ENCODE results near the gene NDST4.

DNA sequence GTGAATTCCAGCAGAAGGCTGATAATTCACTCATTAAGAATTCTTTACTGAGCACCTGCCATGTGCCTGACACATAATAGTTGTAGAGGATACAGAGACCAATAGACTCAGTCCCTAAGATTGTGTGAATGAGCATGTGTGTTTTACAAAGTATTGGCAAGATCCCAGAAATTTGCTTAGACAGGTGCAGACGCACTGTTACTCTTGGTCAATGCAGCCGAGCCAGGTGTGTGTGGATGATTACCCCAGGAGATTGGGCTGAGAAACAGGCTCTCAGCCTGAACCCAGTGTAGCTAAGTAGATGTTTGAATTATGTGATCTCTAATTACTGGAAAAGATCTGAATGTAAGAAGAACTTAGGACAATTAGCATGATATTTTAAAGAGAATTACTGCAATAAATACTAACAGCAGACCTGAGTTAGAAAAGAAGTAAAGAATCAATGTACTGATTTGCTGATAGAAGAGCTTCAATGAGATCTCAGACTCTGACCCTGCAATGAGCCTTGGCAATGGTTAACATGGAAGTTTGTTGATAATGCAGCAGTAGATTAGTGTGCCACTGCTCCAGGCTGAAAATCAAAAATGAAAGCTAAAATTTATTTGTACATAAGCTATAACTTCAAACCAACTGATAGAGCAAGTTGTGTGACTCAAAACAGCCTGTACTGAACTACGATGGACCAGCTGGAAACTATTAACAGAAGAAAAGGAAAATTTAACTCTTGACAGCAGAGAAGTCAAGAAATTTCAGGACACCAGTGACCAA lies 32.2 kb upstream of the NDST4 start:
- TF ChIP-seq SRF (IDR thresholded peaks at IDR 0.05; ENCODE audit: low read depth) (no peak), POLR2A (IDR thresholded peaks at IDR 0.05; ENCODE audit: borderline replicate concordance, extremely low read depth, insufficient read depth, insufficient read length) (no peak), ZNF274 (IDR thresholded peaks at IDR 0.05; ENCODE audit: low read depth, low read length) (no peak), POLR2AphosphoS5 (IDR thresholded peaks at IDR 0.05; ENCODE audit: low read depth, low read length) (no peak), RAD21 (IDR thresholded peaks at IDR 0.05; ENCODE audit: low read depth) (no peak), SP1 (IDR thresholded peaks at IDR 0.05; ENCODE audit: low read depth) (no peak), EZH2 (IDR thresholded peaks at IDR 0.05) (no peak), FOSL1 (IDR thresholded peaks at IDR 0.05; ENCODE audit: low read depth) (no peak), ZFX (IDR thresholded peaks at IDR 0.05) (no peak), SIN3A (IDR thresholded peaks at IDR 0.05; ENCODE audit: low read depth) (no peak), CBX3 (IDR thresholded peaks at IDR 0.05; ENCODE audit: low read depth) (no peak)
- TF ChIP-seq, protein P1, sequence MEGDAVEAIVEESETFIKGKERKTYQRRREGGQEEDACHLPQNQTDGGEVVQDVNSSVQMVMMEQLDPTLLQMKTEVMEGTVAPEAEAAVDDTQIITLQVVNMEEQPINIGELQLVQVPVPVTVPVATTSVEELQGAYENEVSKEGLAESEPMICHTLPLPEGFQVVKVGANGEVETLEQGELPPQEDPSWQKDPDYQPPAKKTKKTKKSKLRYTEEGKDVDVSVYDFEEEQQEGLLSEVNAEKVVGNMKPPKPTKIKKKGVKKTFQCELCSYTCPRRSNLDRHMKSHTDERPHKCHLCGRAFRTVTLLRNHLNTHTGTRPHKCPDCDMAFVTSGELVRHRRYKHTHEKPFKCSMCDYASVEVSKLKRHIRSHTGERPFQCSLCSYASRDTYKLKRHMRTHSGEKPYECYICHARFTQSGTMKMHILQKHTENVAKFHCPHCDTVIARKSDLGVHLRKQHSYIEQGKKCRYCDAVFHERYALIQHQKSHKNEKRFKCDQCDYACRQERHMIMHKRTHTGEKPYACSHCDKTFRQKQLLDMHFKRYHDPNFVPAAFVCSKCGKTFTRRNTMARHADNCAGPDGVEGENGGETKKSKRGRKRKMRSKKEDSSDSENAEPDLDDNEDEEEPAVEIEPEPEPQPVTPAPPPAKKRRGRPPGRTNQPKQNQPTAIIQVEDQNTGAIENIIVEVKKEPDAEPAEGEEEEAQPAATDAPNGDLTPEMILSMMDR (IDR thresholded peaks at IDR 0.05 in 2 of 3, conservative IDR thresholded peaks at IDR 0.05 in 1 of 3; ENCODE audit: borderline replicate concordance in 1 of 3, insufficient read depth in 1 of 3, low read depth in 2 of 3, low read length in 2 of 3): no peak
- TF ChIP-seq, protein P2, sequence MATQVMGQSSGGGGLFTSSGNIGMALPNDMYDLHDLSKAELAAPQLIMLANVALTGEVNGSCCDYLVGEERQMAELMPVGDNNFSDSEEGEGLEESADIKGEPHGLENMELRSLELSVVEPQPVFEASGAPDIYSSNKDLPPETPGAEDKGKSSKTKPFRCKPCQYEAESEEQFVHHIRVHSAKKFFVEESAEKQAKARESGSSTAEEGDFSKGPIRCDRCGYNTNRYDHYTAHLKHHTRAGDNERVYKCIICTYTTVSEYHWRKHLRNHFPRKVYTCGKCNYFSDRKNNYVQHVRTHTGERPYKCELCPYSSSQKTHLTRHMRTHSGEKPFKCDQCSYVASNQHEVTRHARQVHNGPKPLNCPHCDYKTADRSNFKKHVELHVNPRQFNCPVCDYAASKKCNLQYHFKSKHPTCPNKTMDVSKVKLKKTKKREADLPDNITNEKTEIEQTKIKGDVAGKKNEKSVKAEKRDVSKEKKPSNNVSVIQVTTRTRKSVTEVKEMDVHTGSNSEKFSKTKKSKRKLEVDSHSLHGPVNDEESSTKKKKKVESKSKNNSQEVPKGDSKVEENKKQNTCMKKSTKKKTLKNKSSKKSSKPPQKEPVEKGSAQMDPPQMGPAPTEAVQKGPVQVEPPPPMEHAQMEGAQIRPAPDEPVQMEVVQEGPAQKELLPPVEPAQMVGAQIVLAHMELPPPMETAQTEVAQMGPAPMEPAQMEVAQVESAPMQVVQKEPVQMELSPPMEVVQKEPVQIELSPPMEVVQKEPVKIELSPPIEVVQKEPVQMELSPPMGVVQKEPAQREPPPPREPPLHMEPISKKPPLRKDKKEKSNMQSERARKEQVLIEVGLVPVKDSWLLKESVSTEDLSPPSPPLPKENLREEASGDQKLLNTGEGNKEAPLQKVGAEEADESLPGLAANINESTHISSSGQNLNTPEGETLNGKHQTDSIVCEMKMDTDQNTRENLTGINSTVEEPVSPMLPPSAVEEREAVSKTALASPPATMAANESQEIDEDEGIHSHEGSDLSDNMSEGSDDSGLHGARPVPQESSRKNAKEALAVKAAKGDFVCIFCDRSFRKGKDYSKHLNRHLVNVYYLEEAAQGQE (IDR thresholded peaks at IDR 0.05; ENCODE audit: low read depth): no peak
- TF ChIP-seq, protein P3, sequence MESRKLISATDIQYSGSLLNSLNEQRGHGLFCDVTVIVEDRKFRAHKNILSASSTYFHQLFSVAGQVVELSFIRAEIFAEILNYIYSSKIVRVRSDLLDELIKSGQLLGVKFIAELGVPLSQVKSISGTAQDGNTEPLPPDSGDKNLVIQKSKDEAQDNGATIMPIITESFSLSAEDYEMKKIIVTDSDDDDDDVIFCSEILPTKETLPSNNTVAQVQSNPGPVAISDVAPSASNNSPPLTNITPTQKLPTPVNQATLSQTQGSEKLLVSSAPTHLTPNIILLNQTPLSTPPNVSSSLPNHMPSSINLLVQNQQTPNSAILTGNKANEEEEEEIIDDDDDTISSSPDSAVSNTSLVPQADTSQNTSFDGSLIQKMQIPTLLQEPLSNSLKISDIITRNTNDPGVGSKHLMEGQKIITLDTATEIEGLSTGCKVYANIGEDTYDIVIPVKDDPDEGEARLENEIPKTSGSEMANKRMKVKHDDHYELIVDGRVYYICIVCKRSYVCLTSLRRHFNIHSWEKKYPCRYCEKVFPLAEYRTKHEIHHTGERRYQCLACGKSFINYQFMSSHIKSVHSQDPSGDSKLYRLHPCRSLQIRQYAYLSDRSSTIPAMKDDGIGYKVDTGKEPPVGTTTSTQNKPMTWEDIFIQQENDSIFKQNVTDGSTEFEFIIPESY (IDR thresholded peaks at IDR 0.05; ENCODE audit: extremely low read depth, insufficient replicate concordance, low read length): no peak

Measured in HCT116 (cell line).